SK-N-SH (cell line): ENCODE data around the gene RAMP1.

Source experiments
- CTCF ChIP-seq: fragments of 200-600 bp; sonication (generic); IDR thresholded peaks from 2 replicates; pipeline ENCODE4 v1.6.1; 2017; ENCODE audit warnings: antibody characterized with exemption, mild to moderate bottlenecking, moderate library complexity
- EZH2phosphoT487 ChIP-seq: fragments of 200-600 bp; sonication (generic); IDR thresholded peaks from 2 replicates; pipeline ENCODE4 v1.6.1; 2017; ENCODE audit warnings: low read depth, mixed run types, mild to moderate bottlenecking, antibody characterized with exemption, moderate library complexity, borderline replicate concordance
- RCOR1 ChIP-seq: fragments of 150-350 bp; IDR thresholded peaks from 2 replicates; pipeline ENCODE4 v1.6.1; 2017; ENCODE audit warnings: antibody characterized with exemption, low read length

GRCh38 chr2:237940828-237941227 lies 81.4 kb downstream of the RAMP1 start:
- TF ChIP-seq CTCF (no peak), RCOR1 (no peak), EZH2phosphoT487 (no peak)
